ENCODE measurements around the gene SWT1.
"Not testable (repeated sequence)": the region's sequence is repeated elsewhere in the genome, so short reads cannot be mapped to it uniquely, and the experiment has no call there.

Gene SWT1

DNA sequence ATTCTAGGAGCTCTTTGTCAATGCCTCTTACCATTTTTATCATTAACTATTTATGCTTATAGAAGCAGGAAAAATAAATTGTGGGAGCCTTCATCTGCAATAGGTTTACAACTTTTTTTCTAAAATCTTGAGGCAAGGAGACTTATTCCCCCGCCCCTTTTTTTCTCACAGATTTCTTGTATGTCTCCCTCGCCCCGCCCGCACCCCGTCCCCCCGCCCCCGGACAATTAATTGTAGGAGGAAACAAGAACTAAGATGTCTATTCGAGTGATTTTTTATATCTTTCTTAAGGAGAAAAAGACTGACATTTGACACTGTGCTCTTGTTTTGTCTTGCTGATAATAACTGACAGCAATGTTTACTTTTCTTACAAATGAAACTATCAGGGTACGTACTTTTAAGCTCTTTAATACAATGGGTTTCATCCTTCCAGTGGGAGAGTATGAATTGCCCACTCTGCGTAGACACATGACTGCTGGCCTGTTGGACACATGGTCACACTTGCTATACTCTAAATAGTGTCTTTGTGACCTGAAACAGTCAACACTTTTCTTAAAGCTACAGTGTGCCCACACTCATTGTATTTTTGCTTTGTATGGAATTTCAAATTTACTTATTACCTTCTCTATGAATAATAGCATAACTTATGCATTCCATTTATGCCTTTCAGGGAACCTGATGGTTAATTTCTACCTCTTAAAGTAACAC lies 161.6 kb downstream of the SWT1 start:
- no peaks in the 10 kb centered on the region for H3K27me3 ChIP-seq (ENCODE audit: control insufficient read depth, insufficient read depth, low read length)
- H3K4me1 ChIP-seq (ENCODE audit: control insufficient read depth, insufficient read depth, low read length): no peaks in the 10 kb centered on the region
- no peak for DNase-seq (ENCODE audit: low read depth, low spot score)
- H3K9me3 ChIP-seq (ENCODE audit: control insufficient read depth, insufficient read depth, low read length): no peaks in the 10 kb centered on the region
- no CpG with 5 or more reads among the region's 10 CpGs for WGBS (ENCODE audit: insufficient coverage, insufficient read length)
- no peak overlapping the region for H3K4me3 ChIP-seq (ENCODE audit: low read length)
- no peak overlapping the region for H3K27ac ChIP-seq (ENCODE audit: low read length)
- no peaks in the 10 kb centered on the region for H3K36me3 ChIP-seq (ENCODE audit: control insufficient read depth, insufficient read depth, low read length)

DNA sequence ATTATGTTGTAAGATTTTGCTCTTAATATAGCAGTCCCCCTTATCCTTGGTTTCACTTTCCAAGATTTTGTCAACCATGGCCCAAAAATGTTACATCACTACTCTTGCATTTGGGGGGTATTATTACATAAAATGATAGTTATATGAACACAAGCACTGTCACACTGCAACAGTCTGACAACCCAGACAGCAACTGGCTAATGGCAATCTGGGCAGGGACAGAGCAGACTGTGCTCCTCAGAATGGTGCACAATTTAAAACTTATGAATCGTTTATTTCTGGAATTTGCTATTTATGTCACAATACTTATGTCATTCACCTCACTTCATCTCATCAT lies 162.1 kb downstream of the SWT1 start:
- no CpG with 5 or more reads among the region's 1 CpG for WGBS (ENCODE audit: insufficient coverage, insufficient read length)
- Histone ChIP-seq H3K9me3 (ENCODE audit: control insufficient read depth, insufficient read depth, low read length) (no peaks in the 10 kb centered on the region), H3K4me1 (ENCODE audit: control insufficient read depth, insufficient read depth, low read length) (no peaks in the 10 kb centered on the region), H3K36me3 (ENCODE audit: control insufficient read depth, insufficient read depth, low read length) (no peaks in the 10 kb centered on the region), H3K27me3 (ENCODE audit: control insufficient read depth, insufficient read depth, low read length) (no peaks in the 10 kb centered on the region), H3K27ac (ENCODE audit: low read length) (no peak overlapping the region), H3K4me3 (ENCODE audit: low read length) (no peak overlapping the region)
- no peak for DNase-seq (ENCODE audit: low read depth, low spot score)

- not testable (repeated sequence) for H3K27ac ChIP-seq (ENCODE audit: low read length); H3K36me3 ChIP-seq (ENCODE audit: control insufficient read depth, insufficient read depth, low read length); DNase-seq (ENCODE audit: low read depth, low spot score); H3K4me3 ChIP-seq (ENCODE audit: low read length); H3K9me3 ChIP-seq (ENCODE audit: control insufficient read depth, insufficient read depth, low read length); H3K4me1 ChIP-seq (ENCODE audit: control insufficient read depth, insufficient read depth, low read length); H3K27me3 ChIP-seq (ENCODE audit: control insufficient read depth, insufficient read depth, low read length)
- WGBS (ENCODE audit: insufficient coverage, insufficient read length): no CpG with 5 or more reads among the region's 7 CpGs
Observed at GRCh38 chr1:185321104-185321503, 164.1 kb downstream of the SWT1 start.

GRCh38 chr1:185321653-185322221 lies 164.8 kb downstream of the SWT1 start:
- H3K4me3 ChIP-seq (ENCODE audit: low read length); DNase-seq (ENCODE audit: low read depth, low spot score); H3K27ac ChIP-seq (ENCODE audit: low read length); H3K36me3 ChIP-seq (ENCODE audit: control insufficient read depth, insufficient read depth, low read length); H3K9me3 ChIP-seq (ENCODE audit: control insufficient read depth, insufficient read depth, low read length); H3K27me3 ChIP-seq (ENCODE audit: control insufficient read depth, insufficient read depth, low read length); H3K4me1 ChIP-seq (ENCODE audit: control insufficient read depth, insufficient read depth, low read length): not testable (repeated sequence)
- no CpG with 5 or more reads among the region's 36 CpGs for WGBS (ENCODE audit: insufficient coverage, insufficient read length)

DNA sequence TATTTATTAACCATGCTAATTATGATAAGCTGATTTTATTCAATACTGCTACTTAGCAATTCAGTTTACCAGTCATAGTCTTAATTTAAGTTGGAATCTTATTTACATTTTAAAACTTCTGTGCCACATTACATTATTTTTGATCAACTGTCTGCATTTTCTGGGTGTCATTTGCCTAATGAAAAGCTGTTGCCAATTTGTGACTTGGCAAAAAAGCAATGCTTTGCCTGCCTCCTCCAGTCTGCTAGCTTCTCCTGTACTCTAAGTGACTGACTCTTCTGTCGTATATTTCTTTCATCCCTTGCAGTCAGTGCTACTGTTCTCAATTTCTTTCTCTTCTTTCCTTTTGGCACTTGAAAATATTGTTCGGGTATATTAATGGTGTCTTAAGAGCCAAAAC lies 165.7 kb downstream of the SWT1 start:
- H3K27me3 ChIP-seq (ENCODE audit: control insufficient read depth, insufficient read depth, low read length): no peaks in the 10 kb centered on the region
- no peak for DNase-seq (ENCODE audit: low read depth, low spot score)
- no peak overlapping the region for H3K4me3 ChIP-seq (ENCODE audit: low read length)
- H3K27ac ChIP-seq (ENCODE audit: low read length): no peak overlapping the region
- no peaks in the 10 kb centered on the region for H3K4me1 ChIP-seq (ENCODE audit: control insufficient read depth, insufficient read depth, low read length)
- H3K36me3 ChIP-seq (ENCODE audit: control insufficient read depth, insufficient read depth, low read length): no peaks in the 10 kb centered on the region
- no peaks in the 10 kb centered on the region for H3K9me3 ChIP-seq (ENCODE audit: control insufficient read depth, insufficient read depth, low read length)
- WGBS (ENCODE audit: insufficient coverage, insufficient read length): no CpG with 5 or more reads among the region's 2 CpGs

DNA sequence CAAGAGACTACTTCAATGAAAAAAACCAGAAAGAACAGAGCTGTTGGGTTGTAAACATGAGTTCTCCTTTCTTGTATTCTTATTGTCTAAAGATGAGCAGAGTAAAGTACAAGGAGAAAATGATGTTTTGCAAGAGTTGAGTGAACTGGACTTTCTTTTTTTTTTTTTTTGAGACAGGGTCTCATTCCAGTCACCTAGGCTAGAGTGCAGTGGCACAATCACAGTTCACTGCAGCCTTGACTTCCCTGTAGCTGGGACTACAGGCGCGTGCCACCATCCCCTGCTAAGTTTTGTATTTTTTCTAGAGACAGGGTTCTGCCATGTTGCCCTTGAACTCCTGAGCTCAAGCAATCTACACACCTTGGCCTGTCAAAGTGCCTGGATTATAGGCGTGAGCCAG lies 167.2 kb downstream of the SWT1 start:
- Histone ChIP-seq H3K27me3 (ENCODE audit: control insufficient read depth, insufficient read depth, low read length) (no peaks in the 10 kb centered on the region), H3K4me1 (ENCODE audit: control insufficient read depth, insufficient read depth, low read length) (peaks cover 2% of the 10 kb centered on the region; the same call in 1 of the 2 replicates), H3K27ac (ENCODE audit: low read length) (no peak overlapping the region), H3K4me3 (ENCODE audit: low read length) (no peak overlapping the region), H3K9me3 (ENCODE audit: control insufficient read depth, insufficient read depth, low read length) (no peaks in the 10 kb centered on the region), H3K36me3 (ENCODE audit: control insufficient read depth, insufficient read depth, low read length) (no peaks in the 10 kb centered on the region)
- DNase-seq (ENCODE audit: low read depth, low spot score): no peak
- WGBS (ENCODE audit: insufficient coverage, insufficient read length): no CpG with 5 or more reads among the region's 3 CpGs

GRCh38 chr1:185325413-185325812 lies 168.4 kb downstream of the SWT1 start:
- H3K27me3 ChIP-seq (ENCODE audit: control insufficient read depth, insufficient read depth, low read length): no peaks in the 10 kb centered on the region
- H3K4me1 ChIP-seq (ENCODE audit: control insufficient read depth, insufficient read depth, low read length): peaks cover 2% of the 10 kb centered on the region; the same call in 1 of the 2 replicates
- WGBS (ENCODE audit: insufficient coverage, insufficient read length): no CpG with 5 or more reads among the region's 4 CpGs
- H3K4me3 ChIP-seq (ENCODE audit: low read length): no peak overlapping the region
- no peak overlapping the region for H3K27ac ChIP-seq (ENCODE audit: low read length)
- DNase-seq (ENCODE audit: low read depth, low spot score): no peak
- H3K9me3 ChIP-seq (ENCODE audit: control insufficient read depth, insufficient read depth, low read length): no peaks in the 10 kb centered on the region
- no peaks in the 10 kb centered on the region for H3K36me3 ChIP-seq (ENCODE audit: control insufficient read depth, insufficient read depth, low read length)

DNA sequence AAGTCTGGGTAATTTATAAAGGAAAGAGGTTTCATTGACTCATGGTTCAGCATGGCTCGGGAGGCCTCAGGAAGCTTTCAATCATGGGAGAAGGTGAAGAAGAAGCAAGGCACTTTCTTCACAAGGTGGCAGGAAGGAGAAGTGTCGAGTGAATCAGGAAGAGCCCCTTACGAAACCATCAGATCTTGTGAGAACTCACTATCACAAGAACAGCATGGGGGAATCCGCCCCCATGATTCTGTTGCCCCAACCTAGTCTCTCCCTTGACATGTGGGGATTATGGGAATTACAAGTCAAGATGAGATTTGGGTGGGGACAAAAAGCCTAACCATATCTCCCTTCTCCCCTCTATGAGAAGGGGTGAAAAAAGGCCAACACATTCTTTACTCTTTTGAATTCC lies 171.3 kb downstream of the SWT1 start:
- no CpG with 5 or more reads among the region's 4 CpGs for WGBS (ENCODE audit: insufficient coverage, insufficient read length)
- no peak overlapping the region for H3K4me3 ChIP-seq (ENCODE audit: low read length)

DNA sequence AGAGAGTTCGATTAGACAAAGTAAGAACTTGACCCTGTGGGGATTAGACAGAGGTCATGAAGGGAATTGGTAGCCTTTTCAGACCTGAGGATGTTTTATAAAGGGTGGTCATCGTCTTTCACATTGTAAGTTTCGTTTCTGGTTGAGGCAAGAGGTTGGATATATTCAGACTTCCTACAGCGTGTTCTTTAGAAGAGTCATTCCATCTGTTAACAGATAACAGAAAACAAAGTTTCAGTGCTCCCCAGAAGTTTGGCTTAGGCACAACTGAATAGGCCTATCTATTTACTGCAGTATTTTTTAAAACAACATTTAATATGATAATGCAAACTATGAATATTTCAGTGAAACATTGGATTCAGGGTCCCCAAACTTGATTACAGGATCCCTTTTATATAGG lies 177.2 kb downstream of the SWT1 start:
- Histone ChIP-seq H3K4me3 (ENCODE audit: low read length) (no peak overlapping the region), H3K4me1 (ENCODE audit: control insufficient read depth, insufficient read depth, low read length) (no peaks in the 10 kb centered on the region; the same call in 1 of the 2 replicates), H3K27me3 (ENCODE audit: control insufficient read depth, insufficient read depth, low read length) (no peaks in the 10 kb centered on the region), H3K36me3 (ENCODE audit: control insufficient read depth, insufficient read depth, low read length) (no peaks in the 10 kb centered on the region), H3K27ac (ENCODE audit: low read length) (no peak overlapping the region), H3K9me3 (ENCODE audit: control insufficient read depth, insufficient read depth, low read length) (no peaks in the 10 kb centered on the region)
- DNase-seq (ENCODE audit: low read depth, low spot score): no peak
- no CpG with 5 or more reads among the region's 4 CpGs for WGBS (ENCODE audit: insufficient coverage, insufficient read length)

More for the DNA sequence above, 171.3 kb downstream of the SWT1 start:
- Histone ChIP-seq H3K27me3 (ENCODE audit: control insufficient read depth, insufficient read depth, low read length) (no peaks in the 10 kb centered on the region), H3K36me3 (ENCODE audit: control insufficient read depth, insufficient read depth, low read length) (no peaks in the 10 kb centered on the region), H3K9me3 (ENCODE audit: control insufficient read depth, insufficient read depth, low read length) (no peaks in the 10 kb centered on the region), H3K27ac (ENCODE audit: low read length) (no peak overlapping the region), H3K4me1 (ENCODE audit: control insufficient read depth, insufficient read depth, low read length) (peaks cover 2% of the 10 kb centered on the region; the same call in 1 of the 2 replicates)
- no peak for DNase-seq (ENCODE audit: low read depth, low spot score)

DNA sequence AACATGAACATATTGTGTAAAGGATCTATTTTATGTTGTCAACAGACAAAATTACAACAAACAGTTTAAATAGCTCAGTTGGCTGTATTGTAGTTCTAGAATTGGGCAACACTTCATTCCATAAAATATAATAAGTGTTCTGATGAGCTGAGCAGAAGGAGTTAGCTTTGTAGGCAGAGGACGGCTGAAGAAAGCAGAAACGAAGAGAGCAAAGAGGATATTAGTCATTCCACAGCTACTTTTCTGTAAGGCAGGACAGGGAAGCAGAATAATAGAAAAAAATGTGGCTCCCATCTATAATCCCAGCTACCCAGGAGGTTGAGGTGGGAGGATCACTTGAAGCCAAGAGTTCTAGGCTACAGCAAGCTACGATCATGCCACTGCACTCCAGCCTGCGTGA lies 180.3 kb downstream of the SWT1 start:
- H3K27ac ChIP-seq (ENCODE audit: low read length): no peak overlapping the region
- no peak overlapping the region for H3K4me3 ChIP-seq (ENCODE audit: low read length)
- DNase-seq (ENCODE audit: low read depth, low spot score): no peak
- H3K4me1 ChIP-seq (ENCODE audit: control insufficient read depth, insufficient read depth, low read length): no peaks in the 10 kb centered on the region
- WGBS (ENCODE audit: insufficient coverage, insufficient read length): no CpG with 5 or more reads among the region's 4 CpGs
- H3K36me3 ChIP-seq (ENCODE audit: control insufficient read depth, insufficient read depth, low read length): no peaks in the 10 kb centered on the region
- no peaks in the 10 kb centered on the region for H3K9me3 ChIP-seq (ENCODE audit: control insufficient read depth, insufficient read depth, low read length)
- no peaks in the 10 kb centered on the region for H3K27me3 ChIP-seq (ENCODE audit: control insufficient read depth, insufficient read depth, low read length)

Data from iPS DF 6.9 (cell line).